Stomach smooth muscle (tissue), 2 donors: ENCODE measurements around the gene TRAK1.
A peak's percentile ranks its signal among the peaks of the same experiment; 100 is the strongest.

Experiments
- H3K27ac ChIP-seq: one replicate; pipeline ENCODE4 v1.7.0; 2013; ENCODE audit warnings: mild to moderate bottlenecking, low read length, inconsistent platforms
- H3K27me3 ChIP-seq, 2 donors: one replicate each; pipeline ENCODE4 v1.7.0; 2013; ENCODE audit warnings: low read length in 2 of 2; ENCODE audit not compliant: insufficient read depth in 2 of 2, control insufficient read depth in 1 of 2
- H3K36me3 ChIP-seq, 2 donors: one replicate each; pipeline ENCODE4 v1.7.0; 2013; ENCODE audit warnings: low read length in 2 of 2; ENCODE audit not compliant: control insufficient read depth in 2 of 2, insufficient read depth in 2 of 2
- H3K4me1 ChIP-seq: one replicate; pipeline ENCODE4 v1.7.0; 2013; ENCODE audit warnings: low read length; ENCODE audit not compliant: control insufficient read depth, insufficient read depth
- H3K4me3 ChIP-seq, 2 donors: one replicate each; pipeline ENCODE4 v1.7.0; 2013; ENCODE audit warnings: low read length in 2 of 2
- H3K9ac ChIP-seq, 2 donors: one replicate each; pipeline ENCODE4 v1.7.0; 2013; ENCODE audit warnings: low read length in 2 of 2, mild to moderate bottlenecking in 1 of 2
- H3K9me3 ChIP-seq, 2 donors: one replicate each; pipeline ENCODE4 v1.7.0; 2013; ENCODE audit warnings: low read length in 2 of 2; ENCODE audit not compliant: control insufficient read depth in 2 of 2
- donor health status: healthy.
- donor health status: Pancreatic carcinoma.

The TRAK1 gene

DNA sequence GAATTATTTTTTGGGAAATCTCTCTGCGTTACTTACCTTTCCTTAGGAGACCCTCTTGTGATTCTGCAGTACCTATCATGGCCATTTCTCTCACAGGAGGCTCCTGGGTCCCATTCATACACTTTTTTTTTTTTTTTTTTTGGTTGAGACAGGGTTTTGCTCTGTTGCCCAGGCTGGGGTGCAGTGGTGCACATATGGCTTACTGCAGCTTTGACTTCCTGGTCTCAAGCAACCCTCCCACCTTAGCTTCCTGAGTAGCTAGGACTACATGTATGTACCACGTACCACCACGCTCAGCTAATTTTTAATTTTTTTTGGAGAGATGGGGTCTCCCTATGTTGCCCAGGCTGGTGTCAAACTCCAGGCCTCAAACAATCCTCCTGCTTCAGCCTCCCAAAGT is 36.1 kb downstream of the TRAK1 start:
- no peaks in the 10 kb centered on the region for H3K9me3 ChIP-seq
- peaks cover 10 to 14% of the 10 kb centered on the region in 2 donors for H3K36me3 ChIP-seq
- H3K9ac ChIP-seq, result no peak overlapping the region
- H3K27ac ChIP-seq, result no peak overlapping the region
- no peak overlapping the region for H3K4me3 ChIP-seq
- H3K27me3 ChIP-seq, result no peaks in the 10 kb centered on the region
- H3K4me1 ChIP-seq, result peaks cover 24% of the 10 kb centered on the region

DNA sequence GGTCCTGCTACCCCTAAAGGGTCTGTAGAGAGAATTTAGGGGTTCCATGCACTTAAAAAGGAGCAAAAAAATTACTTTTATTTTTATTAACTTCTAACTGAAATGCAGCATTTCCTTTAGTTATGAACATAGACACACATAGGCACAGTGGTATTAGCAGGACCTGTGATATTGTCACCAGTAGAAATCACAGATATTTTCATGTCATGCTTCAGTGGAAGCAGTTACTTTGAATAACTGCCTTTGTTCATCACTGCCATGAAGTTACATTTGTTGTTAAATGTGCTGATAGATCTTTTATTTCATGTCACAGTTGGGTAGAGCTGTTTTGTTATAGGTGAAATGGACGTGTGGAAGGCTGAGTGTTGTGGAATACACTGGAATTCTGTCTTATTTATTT is 37.4 kb downstream of the TRAK1 start:
- H3K9me3 ChIP-seq, result no peaks in the 10 kb centered on the region
- H3K4me3 ChIP-seq, result peak overlapping the region; percentile 28 to 30
- H3K27me3 ChIP-seq, result no peaks in the 10 kb centered on the region
- H3K4me1 ChIP-seq, result peaks cover 13% of the 10 kb centered on the region
- H3K27ac ChIP-seq, result no peak overlapping the region
- H3K9ac ChIP-seq, result no peak overlapping the region
- peaks cover 10 to 12% of the 10 kb centered on the region in 2 donors for H3K36me3 ChIP-seq

GRCh38 chr3:42129014-42129953 is 38.1 kb downstream of the TRAK1 start:
- Histone ChIP-seq H3K4me3 (peak overlapping the region; percentile 28 to 30), H3K36me3 (peaks cover 10 to 12% of the 10 kb centered on the region in 2 donors), H3K4me1 (peaks cover 11% of the 10 kb centered on the region), H3K9ac (peak overlapping the region; percentile 17 to 21), H3K9me3 (no peaks in the 10 kb centered on the region), H3K27ac (no peak overlapping the region), H3K27me3 (no peaks in the 10 kb centered on the region)

DNA sequence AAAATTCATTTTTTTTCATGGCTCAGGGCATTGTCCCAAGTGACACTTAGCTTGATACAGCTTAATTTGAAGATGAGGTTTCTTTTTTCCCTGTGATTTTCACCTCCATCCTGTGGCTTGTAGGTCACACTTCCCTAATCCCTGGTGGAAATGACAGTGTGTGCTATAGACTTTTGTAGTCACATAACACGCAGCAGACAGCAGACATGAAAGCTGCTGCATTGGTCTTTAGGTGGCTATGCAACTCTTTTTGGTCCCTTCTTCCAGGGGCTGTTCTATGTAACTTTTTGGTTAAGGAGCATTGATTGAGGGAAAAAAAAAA is 38.8 kb downstream of the TRAK1 start:
- Histone ChIP-seq H3K36me3 (peaks cover 10 to 12% of the 10 kb centered on the region in 2 donors), H3K4me1 (peaks cover 11% of the 10 kb centered on the region), H3K27ac (no peak overlapping the region), H3K9me3 (no peaks in the 10 kb centered on the region), H3K9ac (no peak overlapping the region), H3K27me3 (no peaks in the 10 kb centered on the region), H3K4me3 (no peak overlapping the region)

DNA sequence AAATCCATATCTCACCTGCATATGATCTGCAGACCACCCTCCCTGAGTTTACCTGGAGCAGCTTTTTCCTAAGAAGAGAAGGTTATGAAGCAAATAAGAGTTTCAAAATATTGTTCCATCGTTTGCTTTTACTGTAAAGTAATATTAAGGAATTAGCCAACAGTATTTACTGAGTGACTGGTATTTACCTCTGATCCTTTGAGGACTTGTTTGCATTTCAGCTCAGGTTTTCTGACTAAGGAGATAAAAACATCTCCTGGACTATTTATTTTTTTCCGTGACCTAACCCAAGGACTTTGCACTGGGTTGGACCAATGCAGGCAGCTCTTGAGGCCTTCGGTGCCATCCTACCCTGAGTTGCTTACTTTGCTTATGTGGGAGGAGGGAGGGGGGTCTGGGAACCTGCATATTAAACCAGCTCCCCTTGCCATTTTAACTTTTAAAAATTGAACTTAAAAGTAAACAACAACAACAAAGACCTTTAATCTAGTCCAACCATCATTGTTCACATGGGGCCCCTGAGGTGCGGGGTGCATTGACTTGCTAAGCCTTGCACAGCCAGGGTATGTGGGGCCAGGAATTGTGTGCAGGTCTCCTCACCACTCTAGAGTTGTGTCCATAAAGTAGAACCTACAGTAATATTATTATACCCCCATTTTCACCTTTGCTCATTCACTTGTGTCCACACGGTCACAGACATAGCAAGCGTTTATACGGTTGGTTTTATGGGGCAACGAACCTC is 39.3 kb downstream of the TRAK1 start:
- H3K9me3 ChIP-seq, result no peaks in the 10 kb centered on the region
- H3K27me3 ChIP-seq, result no peaks in the 10 kb centered on the region
- H3K4me1 ChIP-seq, result peaks cover 11% of the 10 kb centered on the region
- no peak overlapping the region for H3K9ac ChIP-seq
- no peak overlapping the region for H3K27ac ChIP-seq
- H3K4me3 ChIP-seq, result no peak overlapping the region
- H3K36me3 ChIP-seq, result peaks cover 4 to 10% of the 10 kb centered on the region in 2 donors

DNA sequence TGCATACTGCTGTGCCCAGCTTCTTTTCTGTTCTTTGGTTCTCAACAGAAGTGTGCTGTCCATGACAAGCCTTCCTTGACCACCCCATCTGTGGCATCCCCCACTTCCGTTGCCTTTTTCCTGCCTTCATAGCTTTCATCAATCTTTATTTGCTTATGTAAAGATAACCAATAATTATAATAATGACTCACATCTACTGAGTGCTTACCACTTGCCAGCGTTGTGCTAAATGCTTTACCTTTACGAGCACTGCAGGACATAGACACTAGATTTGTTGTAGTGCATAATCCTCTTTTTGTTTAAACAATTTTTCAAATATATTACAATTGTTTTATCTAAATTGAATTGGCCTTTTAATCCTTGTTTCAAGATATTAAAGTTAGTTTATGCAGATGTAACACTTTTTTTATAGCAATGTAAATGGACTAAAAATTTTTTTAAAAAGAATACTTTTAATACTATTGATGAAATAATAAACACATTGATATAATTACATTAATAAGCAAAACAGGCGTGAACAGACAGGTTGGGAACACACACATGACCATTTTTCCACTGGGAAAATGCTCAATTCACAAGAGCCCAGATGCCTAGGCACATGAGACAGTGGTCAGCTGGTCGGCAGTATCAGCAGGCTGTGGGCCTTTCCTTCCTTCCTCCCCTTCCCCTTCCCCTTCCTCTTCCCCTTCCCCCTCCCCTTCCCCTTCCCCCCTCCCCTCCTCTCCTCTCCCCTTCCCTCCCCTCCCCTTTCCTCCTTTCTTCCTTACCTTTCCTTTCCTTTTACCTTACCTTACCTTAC is 42.5 kb downstream of the TRAK1 start:
- Histone ChIP-seq H3K36me3 (no peaks in the 10 kb centered on the region), H3K27me3 (no peaks in the 10 kb centered on the region), H3K4me3 (no peak overlapping the region), H3K27ac (no peak overlapping the region), H3K9ac (no peak overlapping the region), H3K9me3 (no peaks in the 10 kb centered on the region), H3K4me1 (peaks cover 9% of the 10 kb centered on the region)

GRCh38 chr3:42134867-42135464 is 43.8 kb downstream of the TRAK1 start:
- Histone ChIP-seq H3K9ac (no peak overlapping the region), H3K4me1 (no peaks in the 10 kb centered on the region), H3K27me3 (no peaks in the 10 kb centered on the region), H3K9me3 (no peaks in the 10 kb centered on the region), H3K4me3 (no peak overlapping the region), H3K36me3 (peaks cover 0 to 3% of the 10 kb centered on the region in 2 donors), H3K27ac (no peak overlapping the region)

GRCh38 chr3:42139621-42140453 is 48.7 kb downstream of the TRAK1 start:
- H3K9ac ChIP-seq, result no peak overlapping the region
- H3K27ac ChIP-seq, result no peak overlapping the region
- H3K27me3 ChIP-seq, result no peaks in the 10 kb centered on the region
- H3K4me1 ChIP-seq, result no peaks in the 10 kb centered on the region
- H3K4me3 ChIP-seq, result no peak overlapping the region
- peaks cover 0 to 6% of the 10 kb centered on the region in 2 donors for H3K36me3 ChIP-seq
- H3K9me3 ChIP-seq, result no peaks in the 10 kb centered on the region

GRCh38 chr3:42140665-42141203 is 49.6 kb downstream of the TRAK1 start:
- H3K27me3 ChIP-seq, result no peaks in the 10 kb centered on the region
- no peaks in the 10 kb centered on the region for H3K9me3 ChIP-seq
- H3K4me1 ChIP-seq, result no peaks in the 10 kb centered on the region
- no peak overlapping the region for H3K4me3 ChIP-seq
- peaks cover 0 to 6% of the 10 kb centered on the region in 2 donors for H3K36me3 ChIP-seq
- no peak overlapping the region for H3K27ac ChIP-seq
- H3K9ac ChIP-seq, result no peak overlapping the region
